Measurements from ENCODE around the gene TIMP3.

- no peak for TF ChIP-seq EZH2phosphoT487 (IDR thresholded peaks at IDR 0.05; ENCODE audit: low read length)
- TF ChIP-seq, protein P1, sequence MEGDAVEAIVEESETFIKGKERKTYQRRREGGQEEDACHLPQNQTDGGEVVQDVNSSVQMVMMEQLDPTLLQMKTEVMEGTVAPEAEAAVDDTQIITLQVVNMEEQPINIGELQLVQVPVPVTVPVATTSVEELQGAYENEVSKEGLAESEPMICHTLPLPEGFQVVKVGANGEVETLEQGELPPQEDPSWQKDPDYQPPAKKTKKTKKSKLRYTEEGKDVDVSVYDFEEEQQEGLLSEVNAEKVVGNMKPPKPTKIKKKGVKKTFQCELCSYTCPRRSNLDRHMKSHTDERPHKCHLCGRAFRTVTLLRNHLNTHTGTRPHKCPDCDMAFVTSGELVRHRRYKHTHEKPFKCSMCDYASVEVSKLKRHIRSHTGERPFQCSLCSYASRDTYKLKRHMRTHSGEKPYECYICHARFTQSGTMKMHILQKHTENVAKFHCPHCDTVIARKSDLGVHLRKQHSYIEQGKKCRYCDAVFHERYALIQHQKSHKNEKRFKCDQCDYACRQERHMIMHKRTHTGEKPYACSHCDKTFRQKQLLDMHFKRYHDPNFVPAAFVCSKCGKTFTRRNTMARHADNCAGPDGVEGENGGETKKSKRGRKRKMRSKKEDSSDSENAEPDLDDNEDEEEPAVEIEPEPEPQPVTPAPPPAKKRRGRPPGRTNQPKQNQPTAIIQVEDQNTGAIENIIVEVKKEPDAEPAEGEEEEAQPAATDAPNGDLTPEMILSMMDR (IDR thresholded peaks at IDR 0.05; ENCODE audit: low read length), result no peak
Measured at GRCh38 chr22:32785321-32786026, 16.0 kb upstream of the TIMP3 start.

All from MM.1S (cell line).